Stromal cell of bone marrow (primary cell): ENCODE results near the gene POLRMT.
"Not testable (repeated sequence)": the region's sequence is repeated elsewhere in the genome, so short reads cannot be mapped to it uniquely, and the experiment has no call there.

Source experiments
- DNase-seq: peaks from one replicate; pipeline ENCODE4 v3.0.0-alpha.2; 2012; ENCODE audit warnings: low read depth

The POLRMT gene

GRCh38 chr19:647566-648284 lies 14.4 kb upstream of the POLRMT start:
- DNase-seq = no peak

GRCh38 chr19:646779-647565 lies 13.6 kb upstream of the POLRMT start:
- DNase-seq = no peak

GRCh38 chr19:645912-646778 lies 12.8 kb upstream of the POLRMT start:
- DNase-seq = no peak

GRCh38 chr19:644789-645188 lies 11.5 kb upstream of the POLRMT start:
- no peak for DNase-seq

GRCh38 chr19:644363-644762 lies 11.0 kb upstream of the POLRMT start:
- DNase-seq = no peak

- DNase-seq = no peak
Measured at GRCh38 chr19:643736-644135, 10.4 kb upstream of the POLRMT start.

GRCh38 chr19:642767-643727 lies 9.7 kb upstream of the POLRMT start:
- no peak for DNase-seq

GRCh38 chr19:641702-642101 lies 8.4 kb upstream of the POLRMT start:
- no peak for DNase-seq

- no peak for DNase-seq
Measured at GRCh38 chr19:640606-641189, 7.4 kb upstream of the POLRMT start.

- DNase-seq = no peak
Measured at GRCh38 chr19:640161-640558, 6.8 kb upstream of the POLRMT start.

- peak; percentile 69 for DNase-seq
Measured at GRCh38 chr19:639253-640160, 6.2 kb upstream of the POLRMT start, which contains the start of gene FGF22. Gene FGF22 (plus strand): TSS chr19:639879. CDS start chr19:639926, 47 bp downstream.

GRCh38 chr19:638906-639252 lies 5.5 kb upstream of the POLRMT start:
- DNase-seq = no peak

GRCh38 chr19:634975-635652 lies 1.8 kb upstream of the POLRMT start:
- no peak for DNase-seq

- DNase-seq = no peak
Measured at GRCh38 chr19:633786-634639, 676 bp upstream of the POLRMT start.

GRCh38 chr19:632579-633067 lies 714 bp downstream of the POLRMT start:
- no peak for DNase-seq

- no peak for DNase-seq
Measured at GRCh38 chr19:629961-630714, 3.2 kb downstream of the POLRMT start.

GRCh38 chr19:629515-629914 lies 3.8 kb downstream of the POLRMT start:
- DNase-seq = not testable (repeated sequence)
